Thyroid gland (tissue), 4 donors: ENCODE measurements around the gene STT3B.

Experiments used
- CTCF ChIP-seq, 6 experiments: fragments of 200-600 bp in 3 of 6; fragments of 450-650 bp in 3 of 6; sonication (generic) in 3 of 6; IDR thresholded peaks; one replicate each; pipeline ENCODE4 v1.5.1; 2016 to 2019; ENCODE audit warnings: antibody characterized with exemption in 6 of 6, mild to moderate bottlenecking in 2 of 6, inconsistent platforms in 1 of 6, moderate library complexity in 1 of 6
- POLR2A ChIP-seq, 2 donors: fragments of 450-650 bp; IDR thresholded peaks; one replicate each; pipeline ENCODE4 v1.6.1; 2017; ENCODE audit warnings: antibody characterized with exemption in 2 of 2, mild to moderate bottlenecking in 2 of 2, moderate library complexity in 1 of 2

GRCh38 chr3:31615071-31615875 lies 82.5 kb downstream of the STT3B start:
- no peak for TF ChIP-seq POLR2A (IDR thresholded peaks at IDR 0.05)
- no peak for TF ChIP-seq CTCF (IDR thresholded peaks at IDR 0.05)
